Activated CD4-positive, alpha-beta memory T cell treated with anti-CD3 and anti-CD28 coated beads, Interleukin-2, amount 10 ng/mL, durations not matched to agents 7 days and 5 days (primary cell): ENCODE data around the gene TXNL4B. TPM values are rescaled to one million over a fixed set of nuclear protein-coding genes. Genes with fewer than 3 reads are reported as not detected.

Experiments
- CTCF ChIA-PET: fragments of 350-600 bp; sonication (Branson Sonifier 250); formaldehyde crosslinking; loops from one replicate; lab custom pipeline; 2021; ENCODE audit warnings: antibody characterized with exemption, inconsistent platforms; lab: Charles Lee
- POLR2A ChIA-PET: fragments of 350-600 bp; sonication (Branson Sonifier 250); formaldehyde crosslinking; loops from one replicate; lab custom pipeline; 2021; ENCODE audit warnings: antibody characterized with exemption; lab: Charles Lee
- DNase-seq: peaks from one replicate; pipeline ENCODE4 v3.0.0-alpha.2; 2020
- H3K27ac Mint-ChIP-seq: one replicate; pipeline ENCODE4 v1.8.0; 2021; ENCODE audit warnings: mild to moderate bottlenecking, mixed read lengths
- H3K27me3 Mint-ChIP-seq: one replicate; pipeline ENCODE4 v1.8.0; 2021; ENCODE audit warnings: mixed read lengths
- H3K36me3 Mint-ChIP-seq: one replicate; pipeline ENCODE4 v1.8.0; 2021; ENCODE audit warnings: low read depth, mixed read lengths
- H3K4me1 Mint-ChIP-seq: one replicate; pipeline ENCODE4 v1.8.0; 2021; ENCODE audit warnings: mixed read lengths
- H3K4me3 Mint-ChIP-seq: one replicate; pipeline ENCODE4 v1.8.0; 2021; ENCODE audit warnings: mild to moderate bottlenecking, mixed read lengths
- H3K9me3 Mint-ChIP-seq: one replicate; pipeline ENCODE4 v1.8.0; 2021; ENCODE audit warnings: mixed read lengths
- total RNA-seq, 2 experiments: library from RNA; stranded (reverse); gene quantifications; one replicate each; pipeline ENCODE4 v1.2.3, GENCODE V29; 2021

TXNL4B gene
- total RNA-seq = 10 to 100 TPM; 15.3 to 16.2 TPM

GRCh38 chr16:72093448-72094265, at the start of gene TXNL4B, which contains the start of gene DHX38:
TSS of gene TXNL4B (minus strand) at chr16:72093620. CDS start at chr16:72090749, 2,871 bp downstream.
TSS of gene DHX38 (plus strand) at chr16:72093847. CDS start at chr16:72096158, 2,311 bp downstream.
- POLR2A ChIA-PET = interaction anchor here (0.9 to 1.7 kb wide), 13 partner anchors 9 to 571 kb away, joined by 3 to 6 read pairs (median 3); partner anchors contain the start of genes AP1G1 and IST1
- Mint-ChIP-seq H3K27me3 (no peaks in the 10 kb centered on the region), H3K27ac (peak within 1 kb of the TSS; percentile 95), H3K36me3 (peaks cover 52% of the 10 kb centered on the region), H3K4me1 (peaks cover 43% of the 10 kb centered on the region), H3K9me3 (no peaks in the 10 kb centered on the region), H3K4me3 (peak within 1 kb of the TSS; percentile 96)
- CTCF ChIA-PET = interaction anchor here (0.8 to 2.9 kb wide), 8 partner anchors 20 to 570 kb away, joined by 3 to 11 read pairs (median 3); partner anchors contain the start of gene HPR
- DNase-seq = peak; percentile 95

GRCh38 chr16:72142476-72142875, 49.1 kb upstream of the TXNL4B start:
- POLR2A ChIA-PET = no interaction called here
- H3K27ac Mint-ChIP-seq = no peak overlapping the region
- H3K36me3 Mint-ChIP-seq = no peaks in the 10 kb centered on the region
- H3K9me3 Mint-ChIP-seq = peaks cover 1% of the 10 kb centered on the region
- H3K4me1 Mint-ChIP-seq = no peaks in the 10 kb centered on the region
- CTCF ChIA-PET = no interaction called here
- H3K27me3 Mint-ChIP-seq = peaks cover 16% of the 10 kb centered on the region
- no peak for DNase-seq
- H3K4me3 Mint-ChIP-seq = no peak overlapping the region

- CTCF ChIA-PET = interaction anchor here (1.8 kb wide), 1 partner anchor 15 kb away, joined by 5 read pairs; no protein-coding TSS in a partner anchor
- Mint-ChIP-seq H3K4me1 (no peaks in the 10 kb centered on the region), H3K9me3 (no peaks in the 10 kb centered on the region), H3K4me3 (no peak overlapping the region), H3K27me3 (peaks cover 11% of the 10 kb centered on the region), H3K36me3 (no peaks in the 10 kb centered on the region), H3K27ac (no peak overlapping the region)
- POLR2A ChIA-PET = no interaction called here
- no peak for DNase-seq
Observed at GRCh38 chr16:72139908-72140307, 46.5 kb upstream of the TXNL4B start.

- no peaks in the 10 kb centered on the region for H3K4me1 Mint-ChIP-seq
- H3K36me3 Mint-ChIP-seq = no peaks in the 10 kb centered on the region
- H3K9me3 Mint-ChIP-seq = no peaks in the 10 kb centered on the region
- H3K27ac Mint-ChIP-seq = no peak overlapping the region
- no peak overlapping the region for H3K4me3 Mint-ChIP-seq
- no peak for DNase-seq
- POLR2A ChIA-PET = no interaction called here
- H3K27me3 Mint-ChIP-seq = peaks cover 7% of the 10 kb centered on the region
- CTCF ChIA-PET = interaction anchor here (1.8 kb wide), 1 partner anchor 13 kb away, joined by 5 read pairs; no protein-coding TSS in a partner anchor
Observed at GRCh38 chr16:72138064-72138572, 44.7 kb upstream of the TXNL4B start.

DNA sequence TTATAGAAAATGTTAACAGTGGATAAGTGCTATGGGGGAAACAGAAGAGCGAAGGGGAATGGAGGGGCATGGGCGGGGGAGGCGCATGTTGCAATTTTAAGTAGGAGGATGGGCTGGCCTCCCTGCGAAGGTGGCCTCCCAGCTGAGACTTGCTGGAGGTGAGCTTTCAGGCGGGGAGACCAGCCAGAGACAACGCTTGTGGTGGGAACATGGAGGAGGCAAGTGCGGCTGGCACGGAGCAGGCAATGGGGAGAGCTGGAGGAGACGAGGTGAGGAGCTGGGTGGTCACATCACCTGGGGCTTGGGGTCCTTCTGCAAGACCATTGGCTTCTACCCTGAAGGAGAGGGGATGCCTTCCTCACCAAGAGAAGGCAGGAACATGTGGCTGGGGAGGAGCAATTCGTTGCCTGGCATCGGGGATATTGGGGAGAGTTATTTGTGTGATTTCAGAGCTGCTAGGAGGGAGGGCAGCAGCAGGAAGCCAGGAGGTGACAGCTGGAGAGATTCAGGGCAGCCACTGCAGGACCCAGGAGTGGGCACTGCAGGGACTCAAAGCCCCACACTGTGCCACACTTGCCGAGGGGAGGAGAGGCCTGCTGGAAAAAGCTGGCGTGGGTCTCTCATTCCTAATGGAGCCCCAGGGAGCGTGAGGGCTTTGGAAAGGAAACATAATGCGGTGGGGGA, 44.1 kb upstream of the TXNL4B start:
- DNase-seq = no peak
- no peaks in the 10 kb centered on the region for H3K9me3 Mint-ChIP-seq
- no peaks in the 10 kb centered on the region for H3K4me1 Mint-ChIP-seq
- no peaks in the 10 kb centered on the region for H3K36me3 Mint-ChIP-seq
- no peak overlapping the region for H3K4me3 Mint-ChIP-seq
- POLR2A ChIA-PET = no interaction called here
- H3K27me3 Mint-ChIP-seq = peaks cover 7% of the 10 kb centered on the region
- no peak overlapping the region for H3K27ac Mint-ChIP-seq
- CTCF ChIA-PET = no interaction called here

DNA sequence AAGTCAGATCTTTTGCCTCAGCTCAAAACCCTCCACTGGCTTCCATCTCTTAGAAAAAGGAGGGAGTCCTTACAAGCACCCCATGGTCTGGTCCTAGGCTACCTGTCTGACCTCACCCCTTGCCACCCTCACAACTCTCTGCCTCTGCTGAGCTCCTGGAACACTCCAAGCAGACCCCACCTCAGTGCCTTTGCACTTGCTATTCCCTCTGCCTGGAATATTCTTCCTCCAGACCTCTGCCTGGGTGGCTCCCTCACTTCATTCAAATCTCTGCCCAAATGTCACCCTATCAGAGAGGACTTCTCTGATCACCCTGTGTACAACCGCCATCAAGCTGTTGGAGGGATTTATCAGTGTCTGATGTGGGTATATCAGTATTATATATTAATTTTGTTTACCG, 41.1 kb upstream of the TXNL4B start:
- CTCF ChIA-PET = no interaction called here
- H3K36me3 Mint-ChIP-seq = no peaks in the 10 kb centered on the region
- no peaks in the 10 kb centered on the region for H3K4me1 Mint-ChIP-seq
- H3K9me3 Mint-ChIP-seq = no peaks in the 10 kb centered on the region
- no peak overlapping the region for H3K27ac Mint-ChIP-seq
- H3K4me3 Mint-ChIP-seq = no peak overlapping the region
- POLR2A ChIA-PET = no interaction called here
- no peak for DNase-seq
- peaks cover 3% of the 10 kb centered on the region for H3K27me3 Mint-ChIP-seq

DNA sequence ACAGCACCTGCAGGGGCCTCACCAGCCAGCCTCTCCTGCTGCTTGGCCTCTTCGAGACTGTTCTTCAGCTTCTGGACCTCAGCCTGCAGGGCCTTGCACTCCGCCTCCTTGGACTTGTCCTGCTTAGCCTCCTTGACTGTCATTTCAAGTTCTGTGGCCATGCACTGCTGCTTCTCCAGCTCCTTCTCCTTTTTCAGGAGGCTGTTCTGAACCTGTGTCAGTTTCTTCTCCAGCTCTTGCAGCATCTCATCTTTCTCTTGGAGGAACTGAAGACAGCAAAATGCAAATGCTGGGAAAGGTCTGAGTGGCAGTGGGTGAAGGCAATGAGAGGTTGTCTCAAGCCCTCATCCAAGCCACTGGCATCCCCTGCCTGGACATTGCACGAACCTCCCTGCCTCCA, 39.3 kb upstream of the TXNL4B start:
- no peaks in the 10 kb centered on the region for H3K36me3 Mint-ChIP-seq
- POLR2A ChIA-PET = no interaction called here
- H3K4me1 Mint-ChIP-seq = no peaks in the 10 kb centered on the region
- H3K4me3 Mint-ChIP-seq = no peak overlapping the region
- DNase-seq = no peak
- H3K27me3 Mint-ChIP-seq = peaks cover 7% of the 10 kb centered on the region
- H3K27ac Mint-ChIP-seq = no peak overlapping the region
- no peaks in the 10 kb centered on the region for H3K9me3 Mint-ChIP-seq
- CTCF ChIA-PET = no interaction called here

DNA sequence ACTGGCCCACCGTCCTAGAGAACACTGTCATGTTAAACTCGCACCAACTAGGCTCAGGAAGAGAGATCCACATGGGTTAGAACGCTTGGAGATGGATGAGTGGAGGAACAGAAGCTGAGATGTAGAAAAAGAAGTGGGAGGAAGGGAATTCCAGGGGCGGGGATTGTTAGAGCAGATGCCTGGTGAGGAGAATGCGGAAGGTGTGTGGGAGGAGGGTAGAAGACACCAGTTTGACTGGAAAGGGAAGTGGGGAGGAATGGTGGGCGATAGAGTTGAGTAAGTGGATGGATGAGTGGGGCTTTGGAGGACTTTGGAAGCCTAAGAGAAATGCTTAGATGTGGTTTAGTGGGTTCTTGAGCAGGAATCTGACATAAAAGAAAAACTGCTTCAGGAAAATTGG, 37.6 kb upstream of the TXNL4B start:
- Mint-ChIP-seq H3K27ac (no peak overlapping the region), H3K9me3 (no peaks in the 10 kb centered on the region), H3K27me3 (peaks cover 7% of the 10 kb centered on the region), H3K36me3 (no peaks in the 10 kb centered on the region), H3K4me1 (no peaks in the 10 kb centered on the region), H3K4me3 (no peak overlapping the region)
- no peak for DNase-seq
- ChIA-PET CTCF (interaction anchor here (0.5 kb wide), 1 partner anchor 800 kb away, joined by 3 read pairs; no protein-coding TSS in a partner anchor), POLR2A (no interaction called here)

- CTCF ChIA-PET = no interaction called here
- H3K36me3 Mint-ChIP-seq = no peaks in the 10 kb centered on the region
Observed at GRCh38 chr16:72129976-72130656, 36.7 kb upstream of the TXNL4B start.

GRCh38 chr16:72128701-72129100, 35.3 kb upstream of the TXNL4B start:
- POLR2A ChIA-PET = interaction anchor here (0.8 kb wide), 1 partner anchor 24 kb away, joined by 3 read pairs; no protein-coding TSS in a partner anchor
- H3K9me3 Mint-ChIP-seq = no peaks in the 10 kb centered on the region
- no peak for DNase-seq
- no peak overlapping the region for H3K27ac Mint-ChIP-seq
- no peak overlapping the region for H3K4me3 Mint-ChIP-seq
- no peaks in the 10 kb centered on the region for H3K36me3 Mint-ChIP-seq
- H3K27me3 Mint-ChIP-seq = peaks cover 7% of the 10 kb centered on the region
- CTCF ChIA-PET = interaction anchor here (1.4 kb wide), 1 partner anchor 338 kb away, joined by 5 read pairs; no protein-coding TSS in a partner anchor
- no peaks in the 10 kb centered on the region for H3K4me1 Mint-ChIP-seq

More at GRCh38 chr16:72129976-72130656, 36.7 kb upstream of the TXNL4B start:
- no peak for DNase-seq
- Mint-ChIP-seq H3K4me3 (no peak overlapping the region), H3K4me1 (no peaks in the 10 kb centered on the region), H3K27ac (no peak overlapping the region), H3K27me3 (peaks cover 7% of the 10 kb centered on the region), H3K9me3 (no peaks in the 10 kb centered on the region)
- POLR2A ChIA-PET = no interaction called here

DNA sequence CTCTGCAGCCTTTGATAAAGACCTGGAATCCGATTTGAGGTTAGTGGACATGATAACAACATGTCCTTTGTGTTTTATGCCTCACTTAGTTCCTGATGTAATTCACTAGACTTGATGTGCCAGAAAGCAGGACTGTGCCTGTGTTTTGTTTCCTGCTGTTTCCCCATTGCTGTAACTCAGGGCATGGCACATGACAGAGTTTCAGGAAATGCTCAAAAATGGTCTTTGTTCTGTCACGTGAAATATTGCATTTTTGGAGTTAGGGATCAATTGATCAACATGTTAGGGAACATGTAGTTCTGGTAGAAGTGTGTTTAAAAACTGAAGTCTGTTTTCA, 33.0 kb upstream of the TXNL4B start:
- H3K36me3 Mint-ChIP-seq = no peaks in the 10 kb centered on the region
- POLR2A ChIA-PET = no interaction called here
- CTCF ChIA-PET = interaction anchor here (2.9 kb wide), 1 partner anchor 24 kb away, joined by 9 read pairs; no protein-coding TSS in a partner anchor
- H3K27ac Mint-ChIP-seq = no peak overlapping the region
- no peaks in the 10 kb centered on the region for H3K4me1 Mint-ChIP-seq
- no peak overlapping the region for H3K4me3 Mint-ChIP-seq
- no peaks in the 10 kb centered on the region for H3K9me3 Mint-ChIP-seq
- peaks cover 7% of the 10 kb centered on the region for H3K27me3 Mint-ChIP-seq
- DNase-seq = no peak

GRCh38 chr16:72125635-72126428, 32.4 kb upstream of the TXNL4B start:
- peaks cover 4% of the 10 kb centered on the region for H3K27me3 Mint-ChIP-seq
- no peaks in the 10 kb centered on the region for H3K36me3 Mint-ChIP-seq
- CTCF ChIA-PET = interaction anchor here (0.6 to 3.1 kb wide), 14 partner anchors 13 to 1982 kb away, joined by 3 to 18 read pairs (median 3); partner anchors contain the start of gene PMFBP1
- no peak overlapping the region for H3K4me3 Mint-ChIP-seq
- no peak overlapping the region for H3K27ac Mint-ChIP-seq
- no peak for DNase-seq
- no peaks in the 10 kb centered on the region for H3K4me1 Mint-ChIP-seq
- H3K9me3 Mint-ChIP-seq = no peaks in the 10 kb centered on the region
- POLR2A ChIA-PET = no interaction called here
